GM23338 (cell line): ENCODE data around the gene SEC14L1. TPM values are rescaled to one million over a fixed set of nuclear protein-coding genes. Genes with fewer than 3 reads are reported as not detected.

Experiments
- ATAC-seq: fragments of 200-7000 bp; cut with Tn5 transposase; 3 replicates; pipeline ENCODE4 v1.9.1; 2020
- DNase-seq: peaks from one replicate; pipeline ENCODE4 v3.0.0-alpha.2; 2015; ENCODE audit warnings: low spot score
- H2AFZ ChIP-seq: fragments of 200-600 bp; sonication (generic); 2 replicates; pipeline ENCODE4 v1.8.0; 2016; ENCODE audit warnings: antibody characterized with exemption, mild to moderate bottlenecking, moderate library complexity
- H3F3A ChIP-seq: fragments of 200-600 bp; sonication (generic); replicated peaks from 2 replicates; pipeline ENCODE4 v1.8.0; 2017; ENCODE audit warnings: antibody characterized with exemption, mixed run types, low read depth
- H3K27ac ChIP-seq: fragments of 200-600 bp; sonication (generic); 2 replicates; pipeline ENCODE4 v1.6.1; 2016; ENCODE audit warnings: low read depth
- H3K27me3 ChIP-seq: fragments of 200-600 bp; sonication (generic); 2 replicates; pipeline ENCODE4 v1.8.0; 2016; ENCODE audit warnings: mild to moderate bottlenecking, mixed run types, moderate library complexity; ENCODE audit not compliant: insufficient read depth
- H3K36me3 ChIP-seq: fragments of 200-600 bp; sonication (generic); 2 replicates; pipeline ENCODE4 v1.8.0; 2016; ENCODE audit warnings: mild to moderate bottlenecking; ENCODE audit not compliant: insufficient read depth
- H3K4me1 ChIP-seq: fragments of 200-600 bp; sonication (generic); 2 replicates; pipeline ENCODE4 v1.8.0; 2016; ENCODE audit warnings: mild to moderate bottlenecking, moderate library complexity; ENCODE audit not compliant: insufficient read depth
- H3K4me2 ChIP-seq: fragments of 200-600 bp; sonication (generic); 2 replicates; pipeline ENCODE4 v1.7.1; 2017; ENCODE audit warnings: mixed run types
- H3K4me3 ChIP-seq: fragments of 200-600 bp; sonication (generic); 2 replicates; pipeline ENCODE4 v1.6.1; 2016; ENCODE audit warnings: mixed run types
- H3K79me2 ChIP-seq: fragments of 200-600 bp; sonication (generic); replicated peaks from 2 replicates; pipeline ENCODE4 v1.8.0; 2017; ENCODE audit warnings: mild to moderate bottlenecking; ENCODE audit not compliant: insufficient read depth
- H3K9me2 ChIP-seq: fragments of 200-600 bp; sonication (generic); 2 replicates; pipeline ENCODE4 v1.8.0; 2017; ENCODE audit not compliant: insufficient read depth
- H4K20me1 ChIP-seq: fragments of 200-600 bp; sonication (generic); replicated peaks from 2 replicates; pipeline ENCODE4 v1.8.0; 2017; ENCODE audit warnings: mild to moderate bottlenecking; ENCODE audit not compliant: insufficient read depth
- H3K27ac Mint-ChIP-seq: 2 replicates; pipeline ENCODE4 v1.8.0; 2020; ENCODE audit warnings: inconsistent platforms, mild to moderate bottlenecking, moderate library complexity, mixed read lengths
- H3K27me3 Mint-ChIP-seq: 3 replicates; pipeline ENCODE4 v1.8.0; 2022; ENCODE audit warnings: low read depth, mild to moderate bottlenecking, moderate library complexity, mixed read lengths, inconsistent platforms; ENCODE audit not compliant: insufficient read depth, poor library complexity
- H3K36me3 Mint-ChIP-seq: 3 replicates; pipeline ENCODE4 v1.8.0; 2021; ENCODE audit warnings: low read depth, mild to moderate bottlenecking, inconsistent platforms, moderate library complexity, mixed read lengths
- H3K4me1 Mint-ChIP-seq: 3 replicates; pipeline ENCODE4 v1.8.0; 2020; ENCODE audit warnings: mild to moderate bottlenecking, inconsistent platforms, mixed read lengths
- H3K4me3 Mint-ChIP-seq: 3 replicates; pipeline ENCODE4 v1.8.0; 2021; ENCODE audit warnings: moderate library complexity, mild to moderate bottlenecking, inconsistent platforms, mixed read lengths
- H3K9me3 Mint-ChIP-seq: 3 replicates; pipeline ENCODE4 v1.8.0; 2020; ENCODE audit warnings: moderate library complexity, mild to moderate bottlenecking, inconsistent platforms, mixed read lengths
- CREB1 ChIP-seq: fragments of 250-450 bp; sonication (Bioruptor Pico); IDR thresholded peaks from 2 replicates; pipeline ENCODE4 v1.5.0; 2020; ENCODE audit warnings: low read depth, mild to moderate bottlenecking, moderate library complexity
- EZH2 ChIP-seq: fragments of 200-600 bp; sonication (generic); IDR thresholded peaks from one replicate; pipeline ENCODE4 v1.8.0; 2017; ENCODE audit warnings: antibody characterized with exemption, mild to moderate bottlenecking, low read depth; ENCODE audit not compliant: unreplicated experiment
- EZH2phosphoT487 ChIP-seq: fragments of 200-600 bp; sonication (generic); IDR thresholded peaks from one replicate; pipeline ENCODE4 v1.8.1; 2018; ENCODE audit warnings: antibody characterized with exemption; ENCODE audit not compliant: unreplicated experiment
- JUNB ChIP-seq: IDR thresholded peaks from one replicate; pipeline ENCODE4 v1.6.1; 2016; ENCODE audit warnings: antibody characterized with exemption; ENCODE audit not compliant: unreplicated experiment
- NANOG ChIP-seq: IDR thresholded peaks from 2 replicates; pipeline ENCODE4 v1.6.1; 2016; ENCODE audit warnings: antibody characterized with exemption, borderline replicate concordance
- POLR2AphosphoS5 ChIP-seq: IDR thresholded peaks from 2 replicates; pipeline ENCODE4 v1.6.1; 2016; ENCODE audit warnings: antibody characterized with exemption, low read depth
- STAT1 ChIP-seq: IDR thresholded peaks from one replicate; pipeline ENCODE4 v1.6.1; 2016; ENCODE audit warnings: antibody characterized with exemption; ENCODE audit not compliant: unreplicated experiment
- ZNF114 ChIP-seq: fragments of 250-450 bp; sonication (Bioruptor Pico); IDR thresholded peaks from 2 replicates; pipeline ENCODE4 v1.5.0; 2020; ENCODE audit warnings: mild to moderate bottlenecking, moderate library complexity
- ZNF331 ChIP-seq: fragments of 250-450 bp; sonication (Bioruptor Pico); IDR thresholded peaks from 2 replicates; pipeline ENCODE4 v1.5.0; 2020; ENCODE audit warnings: low read depth, mild to moderate bottlenecking, moderate library complexity
- polyA plus RNA-seq: library from polyadenylated mRNA; unstranded; fragments of >200 nt; fragmentation: Nextera tagmentation; extraction: Ambion mirVana; gene quantifications from 2 replicates; pipeline ENCODE4 v1.2.1, GENCODE V29; 2016
- total RNA-seq: library from RNA; depleted of rRNA; stranded (reverse); fragments of >200 nt; shearing (Covaris generic); gene quantifications from 2 replicates; pipeline ENCODE4 v1.2.3, GENCODE V29; 2014
- TF ChIP-seq, protein P1 (sequence below): IDR thresholded peaks from one replicate; pipeline ENCODE4 v1.6.1; 2018; ENCODE audit warnings: antibody characterized with exemption; ENCODE audit not compliant: unreplicated experiment
- TF ChIP-seq, protein P2 (sequence below): IDR thresholded peaks from 2 replicates; pipeline ENCODE4 v1.6.1; 2016; ENCODE audit warnings: antibody characterized with exemption
- TF ChIP-seq, protein P3 (sequence below): fragments of 250-450 bp; sonication (Bioruptor Pico); IDR thresholded peaks from 2 replicates; pipeline ENCODE4 v1.5.0; 2020; ENCODE audit warnings: mild to moderate bottlenecking, moderate library complexity
- TF ChIP-seq, protein P4 (sequence below), 2 experiments: fragments of 200-600 bp in 1 of 2; sonication (generic) in 1 of 2; conservative IDR thresholded peaks; 2 replicates each; pipeline versions ENCODE4 v1.5.1 to v1.6.1; 2016 to 2017; ENCODE audit warnings: antibody characterized with exemption in 2 of 2, low read depth in 2 of 2, mild to moderate bottlenecking in 2 of 2, moderate library complexity in 1 of 2

Gene SEC14L1
- total and polyA plus RNA-seq, 2 experiments from 2014 or later, result 26.8 to 54.8 TPM

DNA sequence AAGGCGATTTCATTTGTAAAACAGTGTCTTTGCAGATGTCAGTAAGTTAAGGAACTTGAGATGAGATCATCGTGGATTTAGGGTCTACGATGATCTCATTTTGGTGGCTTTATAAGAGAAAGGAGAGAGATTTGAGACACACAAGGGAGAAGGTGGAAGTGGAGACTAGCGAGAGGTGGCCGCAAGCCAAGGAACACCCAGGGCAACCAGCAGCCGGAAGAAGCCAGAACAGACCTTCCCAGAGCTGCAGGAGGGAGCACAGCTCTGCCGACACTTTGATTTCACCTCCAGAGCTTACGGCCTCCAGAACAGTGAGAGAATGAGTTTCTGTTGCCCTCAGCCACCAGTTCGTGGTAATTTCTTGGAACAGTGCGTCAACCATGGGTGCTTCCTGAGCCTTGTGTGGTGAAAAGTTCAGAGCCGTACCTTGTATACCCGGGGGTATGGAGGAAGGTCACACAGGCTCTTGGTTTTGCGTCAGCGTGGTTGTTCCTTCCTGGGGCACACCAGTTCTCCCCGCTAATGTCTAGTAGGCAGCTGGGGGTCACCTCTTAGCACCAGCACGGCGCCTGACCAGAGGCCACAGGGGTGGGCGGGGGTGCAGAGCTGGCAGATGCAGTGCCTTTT lies 12.9 kb upstream of the SEC14L1 start:
- H3K27ac Mint-ChIP-seq, result no peak overlapping the region
- no peak for DNase-seq
- no peak for ATAC-seq
- H3K9me3 Mint-ChIP-seq, result no peaks in the 10 kb centered on the region
- H3K9me2 ChIP-seq, result no peaks in the 10 kb centered on the region
- H3K4me2 ChIP-seq, result no peak overlapping the region
- TF ChIP-seq, protein P1, sequence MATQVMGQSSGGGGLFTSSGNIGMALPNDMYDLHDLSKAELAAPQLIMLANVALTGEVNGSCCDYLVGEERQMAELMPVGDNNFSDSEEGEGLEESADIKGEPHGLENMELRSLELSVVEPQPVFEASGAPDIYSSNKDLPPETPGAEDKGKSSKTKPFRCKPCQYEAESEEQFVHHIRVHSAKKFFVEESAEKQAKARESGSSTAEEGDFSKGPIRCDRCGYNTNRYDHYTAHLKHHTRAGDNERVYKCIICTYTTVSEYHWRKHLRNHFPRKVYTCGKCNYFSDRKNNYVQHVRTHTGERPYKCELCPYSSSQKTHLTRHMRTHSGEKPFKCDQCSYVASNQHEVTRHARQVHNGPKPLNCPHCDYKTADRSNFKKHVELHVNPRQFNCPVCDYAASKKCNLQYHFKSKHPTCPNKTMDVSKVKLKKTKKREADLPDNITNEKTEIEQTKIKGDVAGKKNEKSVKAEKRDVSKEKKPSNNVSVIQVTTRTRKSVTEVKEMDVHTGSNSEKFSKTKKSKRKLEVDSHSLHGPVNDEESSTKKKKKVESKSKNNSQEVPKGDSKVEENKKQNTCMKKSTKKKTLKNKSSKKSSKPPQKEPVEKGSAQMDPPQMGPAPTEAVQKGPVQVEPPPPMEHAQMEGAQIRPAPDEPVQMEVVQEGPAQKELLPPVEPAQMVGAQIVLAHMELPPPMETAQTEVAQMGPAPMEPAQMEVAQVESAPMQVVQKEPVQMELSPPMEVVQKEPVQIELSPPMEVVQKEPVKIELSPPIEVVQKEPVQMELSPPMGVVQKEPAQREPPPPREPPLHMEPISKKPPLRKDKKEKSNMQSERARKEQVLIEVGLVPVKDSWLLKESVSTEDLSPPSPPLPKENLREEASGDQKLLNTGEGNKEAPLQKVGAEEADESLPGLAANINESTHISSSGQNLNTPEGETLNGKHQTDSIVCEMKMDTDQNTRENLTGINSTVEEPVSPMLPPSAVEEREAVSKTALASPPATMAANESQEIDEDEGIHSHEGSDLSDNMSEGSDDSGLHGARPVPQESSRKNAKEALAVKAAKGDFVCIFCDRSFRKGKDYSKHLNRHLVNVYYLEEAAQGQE, result no peak
- TF ChIP-seq STAT1 (no peak), ZNF331 (no peak), CREB1 (no peak), ZNF114 (CRISPR knock-in tag) (no peak), JUNB (no peak), EZH2phosphoT487 (no peak), POLR2AphosphoS5 (no peak), NANOG (no peak), EZH2 (no peak)
- TF ChIP-seq, protein P2, sequence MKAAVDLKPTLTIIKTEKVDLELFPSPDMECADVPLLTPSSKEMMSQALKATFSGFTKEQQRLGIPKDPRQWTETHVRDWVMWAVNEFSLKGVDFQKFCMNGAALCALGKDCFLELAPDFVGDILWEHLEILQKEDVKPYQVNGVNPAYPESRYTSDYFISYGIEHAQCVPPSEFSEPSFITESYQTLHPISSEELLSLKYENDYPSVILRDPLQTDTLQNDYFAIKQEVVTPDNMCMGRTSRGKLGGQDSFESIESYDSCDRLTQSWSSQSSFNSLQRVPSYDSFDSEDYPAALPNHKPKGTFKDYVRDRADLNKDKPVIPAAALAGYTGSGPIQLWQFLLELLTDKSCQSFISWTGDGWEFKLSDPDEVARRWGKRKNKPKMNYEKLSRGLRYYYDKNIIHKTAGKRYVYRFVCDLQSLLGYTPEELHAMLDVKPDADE, result no peak
- TF ChIP-seq, protein P3, sequence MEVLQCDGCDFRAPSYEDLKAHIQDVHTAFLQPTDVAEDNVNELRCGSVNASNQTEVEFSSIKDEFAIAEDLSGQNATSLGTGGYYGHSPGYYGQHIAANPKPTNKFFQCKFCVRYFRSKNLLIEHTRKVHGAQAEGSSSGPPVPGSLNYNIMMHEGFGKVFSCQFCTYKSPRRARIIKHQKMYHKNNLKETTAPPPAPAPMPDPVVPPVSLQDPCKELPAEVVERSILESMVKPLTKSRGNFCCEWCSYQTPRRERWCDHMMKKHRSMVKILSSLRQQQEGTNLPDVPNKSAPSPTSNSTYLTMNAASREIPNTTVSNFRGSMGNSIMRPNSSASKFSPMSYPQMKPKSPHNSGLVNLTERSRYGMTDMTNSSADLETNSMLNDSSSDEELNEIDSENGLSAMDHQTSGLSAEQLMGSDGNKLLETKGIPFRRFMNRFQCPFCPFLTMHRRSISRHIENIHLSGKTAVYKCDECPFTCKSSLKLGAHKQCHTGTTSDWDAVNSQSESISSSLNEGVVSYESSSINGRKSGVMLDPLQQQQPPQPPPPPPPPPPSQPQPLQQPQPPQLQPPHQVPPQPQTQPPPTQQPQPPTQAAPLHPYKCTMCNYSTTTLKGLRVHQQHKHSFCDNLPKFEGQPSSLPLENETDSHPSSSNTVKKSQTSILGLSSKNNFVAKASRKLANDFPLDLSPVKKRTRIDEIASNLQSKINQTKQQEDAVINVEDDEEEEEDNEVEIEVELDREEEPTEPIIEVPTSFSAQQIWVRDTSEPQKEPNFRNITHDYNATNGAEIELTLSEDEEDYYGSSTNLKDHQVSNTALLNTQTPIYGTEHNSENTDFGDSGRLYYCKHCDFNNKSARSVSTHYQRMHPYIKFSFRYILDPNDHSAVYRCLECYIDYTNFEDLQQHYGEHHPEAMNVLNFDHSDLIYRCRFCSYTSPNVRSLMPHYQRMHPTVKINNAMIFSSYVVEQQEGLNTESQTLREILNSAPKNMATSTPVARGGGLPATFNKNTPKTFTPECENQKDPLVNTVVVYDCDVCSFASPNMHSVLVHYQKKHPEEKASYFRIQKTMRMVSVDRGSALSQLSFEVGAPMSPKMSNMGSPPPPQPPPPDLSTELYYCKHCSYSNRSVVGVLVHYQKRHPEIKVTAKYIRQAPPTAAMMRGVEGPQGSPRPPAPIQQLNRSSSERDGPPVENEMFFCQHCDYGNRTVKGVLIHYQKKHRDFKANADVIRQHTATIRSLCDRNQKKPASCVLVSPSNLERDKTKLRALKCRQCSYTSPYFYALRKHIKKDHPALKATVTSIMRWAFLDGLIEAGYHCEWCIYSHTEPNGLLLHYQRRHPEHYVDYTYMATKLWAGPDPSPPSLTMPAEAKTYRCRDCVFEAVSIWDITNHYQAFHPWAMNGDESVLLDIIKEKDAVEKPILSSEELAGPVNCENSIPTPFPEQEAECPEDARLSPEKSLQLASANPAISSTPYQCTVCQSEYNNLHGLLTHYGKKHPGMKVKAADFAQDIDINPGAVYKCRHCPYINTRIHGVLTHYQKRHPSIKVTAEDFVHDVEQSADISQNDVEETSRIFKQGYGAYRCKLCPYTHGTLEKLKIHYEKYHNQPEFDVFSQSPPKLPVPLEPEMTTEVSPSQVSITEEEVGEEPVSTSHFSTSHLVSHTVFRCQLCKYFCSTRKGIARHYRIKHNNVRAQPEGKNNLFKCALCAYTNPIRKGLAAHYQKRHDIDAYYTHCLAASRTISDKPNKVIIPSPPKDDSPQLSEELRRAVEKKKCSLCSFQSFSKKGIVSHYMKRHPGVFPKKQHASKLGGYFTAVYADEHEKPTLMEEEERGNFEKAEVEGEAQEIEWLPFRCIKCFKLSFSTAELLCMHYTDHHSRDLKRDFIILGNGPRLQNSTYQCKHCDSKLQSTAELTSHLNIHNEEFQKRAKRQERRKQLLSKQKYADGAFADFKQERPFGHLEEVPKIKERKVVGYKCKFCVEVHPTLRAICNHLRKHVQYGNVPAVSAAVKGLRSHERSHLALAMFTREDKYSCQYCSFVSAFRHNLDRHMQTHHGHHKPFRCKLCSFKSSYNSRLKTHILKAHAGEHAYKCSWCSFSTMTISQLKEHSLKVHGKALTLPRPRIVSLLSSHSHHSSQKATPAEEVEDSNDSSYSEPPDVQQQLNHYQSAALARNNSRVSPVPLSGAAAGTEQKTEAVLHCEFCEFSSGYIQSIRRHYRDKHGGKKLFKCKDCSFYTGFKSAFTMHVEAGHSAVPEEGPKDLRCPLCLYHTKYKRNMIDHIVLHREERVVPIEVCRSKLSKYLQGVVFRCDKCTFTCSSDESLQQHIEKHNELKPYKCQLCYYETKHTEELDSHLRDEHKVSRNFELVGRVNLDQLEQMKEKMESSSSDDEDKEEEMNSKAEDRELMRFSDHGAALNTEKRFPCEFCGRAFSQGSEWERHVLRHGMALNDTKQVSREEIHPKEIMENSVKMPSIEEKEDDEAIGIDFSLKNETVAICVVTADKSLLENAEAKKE, result no peak
- TF ChIP-seq, protein P4, sequence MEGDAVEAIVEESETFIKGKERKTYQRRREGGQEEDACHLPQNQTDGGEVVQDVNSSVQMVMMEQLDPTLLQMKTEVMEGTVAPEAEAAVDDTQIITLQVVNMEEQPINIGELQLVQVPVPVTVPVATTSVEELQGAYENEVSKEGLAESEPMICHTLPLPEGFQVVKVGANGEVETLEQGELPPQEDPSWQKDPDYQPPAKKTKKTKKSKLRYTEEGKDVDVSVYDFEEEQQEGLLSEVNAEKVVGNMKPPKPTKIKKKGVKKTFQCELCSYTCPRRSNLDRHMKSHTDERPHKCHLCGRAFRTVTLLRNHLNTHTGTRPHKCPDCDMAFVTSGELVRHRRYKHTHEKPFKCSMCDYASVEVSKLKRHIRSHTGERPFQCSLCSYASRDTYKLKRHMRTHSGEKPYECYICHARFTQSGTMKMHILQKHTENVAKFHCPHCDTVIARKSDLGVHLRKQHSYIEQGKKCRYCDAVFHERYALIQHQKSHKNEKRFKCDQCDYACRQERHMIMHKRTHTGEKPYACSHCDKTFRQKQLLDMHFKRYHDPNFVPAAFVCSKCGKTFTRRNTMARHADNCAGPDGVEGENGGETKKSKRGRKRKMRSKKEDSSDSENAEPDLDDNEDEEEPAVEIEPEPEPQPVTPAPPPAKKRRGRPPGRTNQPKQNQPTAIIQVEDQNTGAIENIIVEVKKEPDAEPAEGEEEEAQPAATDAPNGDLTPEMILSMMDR (conservative IDR thresholded peaks at IDR 0.05; ENCODE audit: low read depth in 2 of 2), result no peak
- no peak overlapping the region for H2AFZ ChIP-seq
- H3K36me3 Mint-ChIP-seq, result no peaks in the 10 kb centered on the region
- H3K27me3 ChIP-seq, result no peaks in the 10 kb centered on the region
- no peaks in the 10 kb centered on the region for H3K27me3 Mint-ChIP-seq
- no peaks in the 10 kb centered on the region for H3K4me1 ChIP-seq
- H3K27ac ChIP-seq, result no peak overlapping the region
- H4K20me1 ChIP-seq, result no peaks in the 10 kb centered on the region
- H3K4me1 Mint-ChIP-seq, result peaks cover 3% of the 10 kb centered on the region; the same call in 2 of the 3 replicates
- H3K79me2 ChIP-seq, result no peaks in the 10 kb centered on the region
- no peak overlapping the region for H3K4me3 ChIP-seq
- no peaks in the 10 kb centered on the region for H3K36me3 ChIP-seq
- no peaks in the 10 kb centered on the region for H3F3A ChIP-seq
- H3K4me3 Mint-ChIP-seq, result no peak overlapping the region; the same call in 2 of the 3 replicates
